Coronary artery (tissue), 2 donors: ENCODE results near the gene TUT7.

Experiments used
- DNase-seq: peaks from one replicate; pipeline ENCODE4 v3.0.0-alpha.2; 2017; ENCODE audit warnings: low spot score
- H3K27ac ChIP-seq, 2 donors: fragments of 200-600 bp; sonication (generic); one replicate each; pipeline ENCODE4 v1.5.1; 2016 to 2019
- H3K4me3 ChIP-seq: fragments of 200-600 bp; sonication (generic); 2 replicates; pipeline ENCODE4 v1.5.1; 2016; ENCODE audit warnings: mild to moderate bottlenecking, moderate library complexity
- CTCF ChIP-seq: fragments of 200-600 bp; sonication (generic); IDR thresholded peaks from one replicate; pipeline ENCODE4 v1.5.1; 2019; ENCODE audit warnings: antibody characterized with exemption

TUT7 gene

DNA sequence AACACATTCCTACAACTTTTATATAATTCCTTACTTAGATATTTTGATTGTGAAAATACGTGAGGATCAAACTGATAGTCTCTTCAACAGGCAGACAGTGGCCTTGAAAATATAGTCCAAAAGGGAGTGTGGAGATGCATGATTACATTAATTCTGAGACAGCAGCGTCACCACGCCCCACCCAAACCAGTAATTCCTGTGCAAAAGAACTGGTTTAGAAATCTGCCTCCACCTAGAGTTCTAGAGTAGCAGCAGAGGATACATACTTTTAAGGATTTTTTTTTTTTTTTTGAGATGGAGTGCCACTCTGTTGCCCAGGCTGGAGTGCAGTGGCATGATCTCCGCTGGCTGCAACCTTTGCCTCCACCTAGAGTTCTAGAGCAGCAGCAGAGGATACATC lies 1.6 kb upstream of the TUT7 start:
- DNase-seq: no peak

DNA sequence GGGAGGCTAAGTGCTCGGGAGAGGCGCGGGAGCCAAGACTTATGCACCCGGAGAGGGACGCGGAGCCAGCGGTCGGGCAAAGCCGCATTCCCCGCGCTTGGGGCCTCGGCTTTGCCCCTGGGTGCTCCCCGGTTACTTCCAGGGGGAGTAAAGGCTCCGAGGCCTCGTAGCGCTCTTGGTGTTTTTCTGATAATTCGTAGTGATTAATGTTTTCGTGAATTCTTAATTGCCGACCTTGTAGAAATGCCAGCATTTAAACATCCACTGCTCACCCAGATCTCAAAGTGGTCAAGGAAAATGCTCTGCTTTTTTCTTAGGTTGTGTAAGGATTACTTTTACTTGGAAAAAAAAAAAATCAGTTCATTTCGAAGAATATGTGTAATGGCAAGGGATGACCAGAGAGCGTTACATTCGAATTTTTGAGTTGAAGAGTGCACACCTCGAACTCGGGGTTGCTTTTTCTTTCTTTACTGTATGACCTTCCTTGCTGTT lies 654 bp upstream of the TUT7 start:
- Histone ChIP-seq H3K4me3 (peak overlapping the region; percentile 91), H3K27ac (peak overlapping the region; percentile 72 to 96)
- no peak for DNase-seq
- no peak for TF ChIP-seq CTCF

More for the DNA sequence above, 1.6 kb upstream of the TUT7 start:
- H3K27ac ChIP-seq: no peak overlapping the region
- H3K4me3 ChIP-seq: no peak overlapping the region
- TF ChIP-seq CTCF: no peak

- no peak for DNase-seq
- Histone ChIP-seq H3K4me3 (peak overlapping the region; percentile 91), H3K27ac (peak overlapping the region; percentile 72 to 96)
- TF ChIP-seq CTCF: no peak
Measured at GRCh38 chr9:86353655-86354010, 577 bp downstream of the TUT7 start.

DNA sequence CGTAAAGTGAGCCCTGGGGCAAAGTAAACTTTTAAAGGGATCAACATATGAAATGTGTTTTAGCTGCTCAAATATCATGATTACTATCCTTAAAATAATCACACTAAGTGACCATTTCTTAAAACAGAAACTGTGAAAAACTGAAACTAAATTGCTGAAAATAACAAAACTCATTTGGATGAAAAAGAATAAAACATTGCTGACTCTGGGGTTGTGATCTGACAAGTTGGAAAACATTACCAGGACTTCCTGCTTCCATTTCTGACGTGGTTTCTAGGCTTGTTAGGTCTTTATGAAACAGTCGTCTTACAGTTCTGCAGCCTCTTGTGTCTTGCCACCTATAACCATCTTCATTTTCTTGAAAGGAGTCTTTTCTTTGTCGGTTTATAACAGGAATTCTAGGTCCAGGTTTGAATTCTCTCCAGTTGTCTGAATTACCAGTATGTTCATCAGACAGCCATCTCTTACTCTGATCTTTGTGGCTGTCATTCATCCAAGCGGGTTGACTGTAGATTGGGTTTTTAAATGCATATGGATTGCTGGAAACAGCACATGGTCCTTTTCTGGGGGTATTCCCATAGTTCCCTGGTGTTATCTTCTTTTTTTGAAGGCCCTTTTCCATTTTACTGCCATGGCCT lies 1.7 kb downstream of the TUT7 start:
- H3K27ac ChIP-seq: no peak overlapping the region
- no peak for DNase-seq
- TF ChIP-seq CTCF: no peak
- H3K4me3 ChIP-seq: peak overlapping the region; percentile 36

DNA sequence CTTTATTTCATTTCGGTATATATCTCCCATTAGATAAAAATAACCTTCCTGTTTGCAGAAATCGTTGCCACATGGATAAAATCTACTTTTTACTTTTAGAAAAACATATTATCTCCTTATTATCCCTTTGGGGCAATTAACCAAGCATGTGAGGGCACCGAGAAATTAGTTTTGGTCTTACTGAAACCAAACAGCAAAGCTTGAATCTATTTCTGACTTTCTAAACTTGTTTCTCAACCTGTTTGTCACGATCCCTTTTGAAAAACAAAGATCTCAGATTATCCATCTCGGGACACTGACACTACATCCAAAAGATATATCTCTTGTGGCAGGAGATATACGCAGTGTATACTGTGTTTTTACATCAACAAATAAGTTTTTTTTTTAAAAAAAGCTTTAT lies 2.3 kb downstream of the TUT7 start:
- DNase-seq: no peak
- H3K4me3 ChIP-seq: peak overlapping the region; percentile 36
- H3K27ac ChIP-seq: no peak overlapping the region
- no peak for TF ChIP-seq CTCF

- Histone ChIP-seq H3K4me3 (peak overlapping the region; percentile 14), H3K27ac (no peak overlapping the region)
- no peak for DNase-seq
- no peak for TF ChIP-seq CTCF
Measured at GRCh38 chr9:86350006-86350760, 4.0 kb downstream of the TUT7 start.

- no peak overlapping the region for H3K4me3 ChIP-seq
- no peak for DNase-seq
Measured at GRCh38 chr9:86349271-86349670, 4.9 kb downstream of the TUT7 start.

More at GRCh38 chr9:86349271-86349670, 4.9 kb downstream of the TUT7 start:
- no peak for TF ChIP-seq CTCF
- H3K27ac ChIP-seq: no peak overlapping the region
